ENCODE results near the gene DDX1.
"Not testable (repeated sequence)": the region's sequence is repeated elsewhere in the genome, so short reads cannot be mapped to it uniquely, and the experiment has no call there.

Gene DDX1

DNA sequence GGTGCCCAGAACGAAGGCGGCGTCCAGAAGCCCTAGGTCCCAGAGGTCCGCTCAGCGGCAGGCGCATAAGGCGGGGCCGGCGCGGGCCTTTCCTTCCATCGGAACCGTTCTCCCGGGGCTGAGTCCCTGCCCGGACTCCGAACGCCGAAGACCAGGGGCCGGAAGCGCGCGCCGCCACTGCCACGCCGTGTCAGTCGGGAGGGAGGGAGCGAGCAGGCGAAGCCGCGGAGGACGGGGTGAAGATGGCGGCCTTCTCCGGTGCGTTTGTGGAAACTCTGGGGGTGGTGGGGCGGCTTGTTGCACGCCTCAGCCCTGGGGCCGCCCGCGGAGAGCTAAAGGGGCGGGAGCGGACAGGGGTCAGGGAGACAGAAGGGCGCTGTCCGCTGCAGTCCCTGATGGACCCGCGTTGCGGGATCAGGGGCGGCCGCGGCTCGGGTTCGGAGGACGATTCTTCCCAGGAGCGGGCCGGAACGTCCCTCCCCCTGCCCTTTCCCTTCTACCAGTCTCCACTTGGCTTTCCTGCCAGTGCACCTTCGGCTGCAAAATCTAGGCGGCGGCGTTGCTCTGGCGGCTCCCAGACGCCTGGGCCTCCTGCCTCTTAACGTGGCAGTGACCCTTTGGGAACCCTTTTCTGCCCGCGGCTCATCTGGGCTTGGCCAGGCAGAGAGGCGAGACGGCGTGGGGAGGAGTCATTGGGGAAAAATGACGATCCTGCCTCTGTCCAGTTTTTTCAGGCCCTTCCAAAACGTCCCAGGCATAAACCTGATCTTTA is at the start of gene DDX1:
Gene DDX1 (plus strand): TSS at position 177 of the 772 bp plus-strand sequence. CDS start 66 bp downstream, at position 243.
- H3K36me3 ChIP-seq (ENCODE audit: insufficient read depth, low read depth, low read length), result peaks cover 27% of the 10 kb centered on the region
- peak within 1 kb of the TSS; percentile 99 for H3K4me3 ChIP-seq (ENCODE audit: low read length)
- H3K27me3 ChIP-seq (ENCODE audit: insufficient read depth, low read length), result no peaks in the 10 kb centered on the region
- peak within 1 kb of the TSS; percentile 97 for H3K9ac ChIP-seq (ENCODE audit: low read depth, low read length)
- H3K27ac ChIP-seq (ENCODE audit: low read length), result peak within 1 kb of the TSS; percentile 76
- H3K4me1 ChIP-seq (ENCODE audit: insufficient read depth, low read length), result no peaks in the 10 kb centered on the region; the same call in 1 of the 2 replicates
- H3K9me3 ChIP-seq (ENCODE audit: insufficient read depth, low read depth, low read length), result no peaks in the 10 kb centered on the region

DNA sequence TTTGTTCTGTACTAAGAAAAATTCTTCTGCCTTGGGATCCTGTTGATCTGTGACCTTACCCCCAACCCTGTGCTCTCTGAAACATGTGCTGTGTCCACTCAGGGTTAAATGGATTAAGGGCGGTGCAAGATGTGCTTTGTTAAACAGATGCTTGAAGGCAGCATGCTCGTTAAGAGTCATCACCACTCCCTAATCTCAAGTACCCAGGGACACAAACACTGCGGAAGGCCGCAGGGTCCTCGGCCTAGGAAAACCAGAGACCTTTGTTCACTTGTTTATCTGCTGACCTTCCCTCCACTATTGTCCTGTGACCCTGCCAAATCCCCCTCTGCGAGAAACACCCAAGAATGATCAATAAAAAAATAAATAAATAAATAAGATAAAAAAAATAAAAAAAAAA is 49.4 kb upstream of the DDX1 start:
- H3K4me3 ChIP-seq (ENCODE audit: low read length); H3K27me3 ChIP-seq (ENCODE audit: insufficient read depth, low read length); H3K4me1 ChIP-seq (ENCODE audit: insufficient read depth, low read length); H3K9ac ChIP-seq (ENCODE audit: low read depth, low read length); H3K9me3 ChIP-seq (ENCODE audit: insufficient read depth, low read depth, low read length); H3K36me3 ChIP-seq (ENCODE audit: insufficient read depth, low read depth, low read length); H3K27ac ChIP-seq (ENCODE audit: low read length): not testable (repeated sequence)

DNA sequence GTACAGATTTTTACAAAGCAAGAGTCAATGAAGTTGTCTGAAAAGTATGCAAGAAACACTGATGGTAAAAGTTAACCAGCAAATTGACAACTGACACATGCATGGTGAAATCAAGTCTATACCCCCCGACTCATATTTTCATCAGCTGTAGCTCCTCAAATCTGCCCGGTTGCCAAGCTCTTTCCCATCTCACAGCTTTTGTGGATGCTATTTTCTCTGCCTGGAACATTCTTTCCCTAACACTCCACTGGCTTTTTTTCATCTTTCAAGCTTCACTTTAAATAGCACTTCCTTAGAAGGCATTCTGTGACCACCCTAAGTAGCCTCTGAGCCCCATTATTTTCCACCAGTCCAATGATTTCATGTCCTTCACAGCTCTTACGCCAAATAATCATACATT is 48.6 kb upstream of the DDX1 start:
- Histone ChIP-seq H3K4me3 (ENCODE audit: low read length) (no peak overlapping the region), H3K4me1 (ENCODE audit: insufficient read depth, low read length) (no peaks in the 10 kb centered on the region), H3K36me3 (ENCODE audit: insufficient read depth, low read depth, low read length) (no peaks in the 10 kb centered on the region; the same call in 1 of the 2 replicates), H3K27me3 (ENCODE audit: insufficient read depth, low read length) (no peaks in the 10 kb centered on the region), H3K9ac (ENCODE audit: low read depth, low read length) (no peak overlapping the region), H3K9me3 (ENCODE audit: insufficient read depth, low read depth, low read length) (no peaks in the 10 kb centered on the region), H3K27ac (ENCODE audit: low read length) (no peak overlapping the region)

DNA sequence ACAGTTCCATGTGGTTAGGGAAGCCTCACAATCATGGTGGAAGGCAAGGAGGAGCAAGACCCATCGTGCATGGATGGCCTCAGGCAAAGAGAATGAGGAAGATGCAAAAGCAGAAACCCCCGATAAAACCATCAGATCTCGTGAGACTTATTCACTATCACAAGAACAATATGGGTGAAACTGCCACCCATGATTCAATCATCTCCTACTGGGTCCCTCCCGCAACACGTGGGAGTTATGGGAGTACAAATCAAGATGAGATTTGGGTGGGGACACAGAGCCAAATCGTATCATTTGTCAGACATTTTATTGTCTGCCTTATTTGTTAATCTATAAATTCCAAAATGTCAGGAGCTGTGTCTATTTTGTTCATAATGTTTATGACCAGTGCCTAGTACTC is 48.1 kb upstream of the DDX1 start:
- H3K9me3 ChIP-seq (ENCODE audit: insufficient read depth, low read depth, low read length), result no peaks in the 10 kb centered on the region
- H3K4me3 ChIP-seq (ENCODE audit: low read length), result no peak overlapping the region
- no peak overlapping the region for H3K9ac ChIP-seq (ENCODE audit: low read depth, low read length)
- no peaks in the 10 kb centered on the region for H3K27me3 ChIP-seq (ENCODE audit: insufficient read depth, low read length)
- H3K4me1 ChIP-seq (ENCODE audit: insufficient read depth, low read length), result no peaks in the 10 kb centered on the region
- H3K36me3 ChIP-seq (ENCODE audit: insufficient read depth, low read depth, low read length), result no peaks in the 10 kb centered on the region; the same call in 1 of the 2 replicates
- H3K27ac ChIP-seq (ENCODE audit: low read length), result no peak overlapping the region

DNA sequence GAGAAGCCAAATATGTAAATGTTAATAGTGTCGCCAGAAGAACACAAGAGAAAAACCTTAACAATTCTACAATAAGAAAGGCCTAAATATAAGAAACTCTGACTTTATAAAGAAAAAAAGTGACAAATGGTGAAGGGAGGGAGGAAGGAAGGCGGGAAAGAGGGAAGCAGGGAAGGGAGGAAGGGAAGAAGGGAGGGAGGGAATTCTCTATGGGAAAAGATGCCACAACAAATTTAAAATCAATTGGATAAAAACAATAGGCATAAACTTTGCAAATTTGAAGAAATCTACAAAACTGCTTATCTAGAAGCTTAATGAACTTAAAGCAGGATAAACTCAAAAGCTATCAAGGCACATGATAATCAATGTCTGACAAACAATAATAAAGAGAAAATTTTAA is 47.4 kb upstream of the DDX1 start:
- no peak overlapping the region for H3K9ac ChIP-seq (ENCODE audit: low read depth, low read length)
- H3K27me3 ChIP-seq (ENCODE audit: insufficient read depth, low read length), result no peaks in the 10 kb centered on the region
- H3K4me3 ChIP-seq (ENCODE audit: low read length), result no peak overlapping the region
- H3K36me3 ChIP-seq (ENCODE audit: insufficient read depth, low read depth, low read length), result peaks cover 5% of the 10 kb centered on the region; the same call in 1 of the 2 replicates
- no peaks in the 10 kb centered on the region for H3K4me1 ChIP-seq (ENCODE audit: insufficient read depth, low read length)
- no peak overlapping the region for H3K27ac ChIP-seq (ENCODE audit: low read length)
- H3K9me3 ChIP-seq (ENCODE audit: insufficient read depth, low read depth, low read length), result no peaks in the 10 kb centered on the region

DNA sequence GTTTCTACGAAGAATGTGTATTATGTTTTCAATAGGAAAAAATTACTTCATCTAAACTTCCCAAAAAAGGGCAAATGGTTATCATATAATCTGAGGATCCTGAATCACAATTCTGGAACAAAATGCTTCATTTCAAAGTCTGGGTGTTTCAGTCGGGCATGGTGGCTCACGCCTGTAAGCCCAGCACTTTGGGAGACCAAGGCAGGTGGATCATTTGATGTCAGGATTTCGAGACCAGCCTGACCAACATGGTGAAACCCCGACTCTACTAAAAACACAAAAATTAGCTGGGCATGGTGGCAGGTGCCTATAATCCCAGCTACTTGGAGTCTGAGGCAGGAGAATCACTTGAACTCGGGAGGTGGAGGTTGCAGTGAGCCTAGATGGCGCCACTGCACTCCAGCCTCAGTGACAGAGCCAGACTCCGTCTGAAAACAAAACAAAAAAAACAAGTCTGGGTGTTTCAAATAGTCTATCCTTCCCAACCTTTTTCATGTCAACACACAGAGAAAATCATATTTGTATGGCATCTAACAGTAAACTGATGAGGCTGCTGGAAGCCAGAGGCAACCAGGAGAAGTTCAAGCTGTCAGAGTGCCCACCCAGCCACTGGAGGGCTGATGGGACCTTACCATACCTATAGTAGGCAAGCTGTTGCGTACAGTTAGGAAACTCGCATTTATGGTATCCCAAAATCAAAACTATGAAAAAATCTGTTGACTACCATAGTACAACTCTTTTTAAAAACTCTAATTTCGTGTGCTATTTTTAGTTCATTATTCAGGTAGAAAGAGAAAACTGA is 45.2 kb upstream of the DDX1 start:
- Histone ChIP-seq H3K4me1 (ENCODE audit: insufficient read depth, low read length) (no peaks in the 10 kb centered on the region), H3K27me3 (ENCODE audit: insufficient read depth, low read length) (no peaks in the 10 kb centered on the region), H3K4me3 (ENCODE audit: low read length) (no peak overlapping the region), H3K36me3 (ENCODE audit: insufficient read depth, low read depth, low read length) (peaks cover 7% of the 10 kb centered on the region; the same call in 1 of the 2 replicates), H3K9me3 (ENCODE audit: insufficient read depth, low read depth, low read length) (no peaks in the 10 kb centered on the region), H3K27ac (ENCODE audit: low read length) (no peak overlapping the region), H3K9ac (ENCODE audit: low read depth, low read length) (no peak overlapping the region)

DNA sequence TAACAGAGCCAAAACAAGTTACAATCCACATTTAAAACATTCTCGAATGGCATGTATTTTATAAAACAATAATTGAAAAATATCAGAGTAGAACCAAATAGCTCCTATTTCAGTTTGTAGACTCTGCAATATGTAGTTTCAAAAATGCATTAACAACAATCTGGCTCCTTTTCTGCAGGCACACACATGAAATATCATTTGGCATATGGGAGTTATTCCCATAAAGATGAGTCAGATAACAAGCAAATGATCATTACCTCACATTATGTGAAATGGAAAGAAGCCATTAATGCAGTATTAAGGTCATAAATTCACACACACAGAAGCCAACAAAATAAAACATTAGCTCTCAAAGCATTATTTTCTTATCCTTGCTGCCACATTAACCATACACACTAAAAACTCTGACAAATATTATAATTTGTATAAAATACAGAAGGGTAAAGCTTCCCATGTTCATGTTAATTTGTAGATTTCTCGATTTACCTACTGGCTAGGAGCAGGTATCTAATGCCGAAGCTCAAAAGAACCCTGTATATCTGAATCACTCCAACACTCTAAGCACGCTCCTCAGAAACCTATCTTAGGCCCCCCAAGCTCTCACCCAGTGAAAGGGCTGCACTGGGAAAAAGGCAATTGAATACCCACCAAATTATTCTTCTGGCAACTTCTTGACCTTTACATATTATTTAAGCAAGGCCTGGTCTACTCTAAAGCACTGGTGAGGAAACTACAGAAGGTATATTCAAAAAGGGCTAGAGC is 44.4 kb upstream of the DDX1 start:
- no peaks in the 10 kb centered on the region for H3K9me3 ChIP-seq (ENCODE audit: insufficient read depth, low read depth, low read length)
- H3K4me1 ChIP-seq (ENCODE audit: insufficient read depth, low read length), result no peaks in the 10 kb centered on the region
- no peaks in the 10 kb centered on the region for H3K27me3 ChIP-seq (ENCODE audit: insufficient read depth, low read length)
- H3K4me3 ChIP-seq (ENCODE audit: low read length), result no peak overlapping the region
- H3K36me3 ChIP-seq (ENCODE audit: insufficient read depth, low read depth, low read length), result peaks cover 7% of the 10 kb centered on the region; the same call in 1 of the 2 replicates
- H3K27ac ChIP-seq (ENCODE audit: low read length), result no peak overlapping the region
- no peak overlapping the region for H3K9ac ChIP-seq (ENCODE audit: low read depth, low read length)

DNA sequence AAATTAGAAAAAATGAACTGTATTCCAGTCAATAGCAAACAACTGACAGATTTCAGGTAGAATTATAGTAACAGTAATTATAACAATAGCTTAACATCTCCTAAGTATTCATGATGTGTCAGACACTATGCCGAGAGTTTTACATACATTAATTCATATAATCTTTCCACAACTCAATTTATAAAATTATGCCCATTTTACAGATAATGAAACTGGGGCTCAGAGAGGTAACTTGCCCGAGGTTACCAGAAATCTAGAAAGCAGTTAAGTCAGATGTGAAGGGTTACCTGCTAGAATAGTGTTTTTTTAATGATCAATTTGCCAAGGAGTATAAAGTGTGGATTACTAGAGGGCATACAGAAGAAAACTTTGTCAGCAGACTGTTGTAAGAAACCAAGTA is 42.7 kb upstream of the DDX1 start:
- Histone ChIP-seq H3K27me3 (ENCODE audit: insufficient read depth, low read length) (no peaks in the 10 kb centered on the region), H3K36me3 (ENCODE audit: insufficient read depth, low read depth, low read length) (peaks cover 7% of the 10 kb centered on the region; the same call in 1 of the 2 replicates), H3K9me3 (ENCODE audit: insufficient read depth, low read depth, low read length) (no peaks in the 10 kb centered on the region), H3K27ac (ENCODE audit: low read length) (no peak overlapping the region), H3K4me3 (ENCODE audit: low read length) (no peak overlapping the region), H3K9ac (ENCODE audit: low read depth, low read length) (no peak overlapping the region), H3K4me1 (ENCODE audit: insufficient read depth, low read length) (no peaks in the 10 kb centered on the region)

DNA sequence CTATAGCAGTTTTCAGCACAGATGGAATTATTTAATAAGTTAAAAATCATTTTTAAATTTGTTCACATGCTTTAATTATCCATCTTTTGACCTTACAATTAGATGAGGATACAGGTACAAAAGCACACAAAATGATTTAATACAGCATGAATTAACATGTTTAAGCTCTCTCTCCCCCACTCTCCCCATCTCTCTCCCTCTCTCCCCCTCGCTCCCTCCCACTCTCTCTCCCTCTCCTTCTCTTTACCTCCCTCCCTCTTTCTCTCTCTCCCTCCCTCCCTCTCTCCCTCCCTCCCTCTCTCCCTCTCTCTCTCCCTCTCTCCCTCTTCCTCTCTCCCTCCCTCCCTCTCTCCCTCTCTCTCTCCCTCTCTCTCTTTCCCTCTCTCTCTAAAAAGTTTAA is 38.1 kb upstream of the DDX1 start:
- Histone ChIP-seq H3K36me3 (ENCODE audit: insufficient read depth, low read depth, low read length) (peaks cover 7% of the 10 kb centered on the region; the same call in 1 of the 2 replicates), H3K9ac (ENCODE audit: low read depth, low read length) (no peak overlapping the region)

DNA sequence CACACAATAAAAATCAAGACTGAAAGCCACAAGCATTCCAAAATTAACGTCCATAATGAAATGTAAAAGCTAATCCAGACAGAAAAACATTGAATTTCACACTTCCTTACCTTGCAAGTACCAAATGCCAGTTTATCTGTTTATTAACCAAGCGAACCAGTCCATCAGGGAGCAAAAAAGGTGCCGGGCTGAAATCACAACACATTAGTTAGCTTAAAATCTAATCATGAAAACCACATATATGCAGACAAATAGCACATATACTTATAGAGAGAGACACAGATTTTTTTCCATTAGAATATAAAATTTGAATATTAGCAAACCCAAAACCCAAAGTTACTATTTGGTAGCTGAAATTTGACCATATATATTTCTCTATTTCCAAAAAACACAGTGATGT is 37.7 kb upstream of the DDX1 start:
- H3K36me3 ChIP-seq (ENCODE audit: insufficient read depth, low read depth, low read length), result peaks cover 5% of the 10 kb centered on the region; the same call in 1 of the 2 replicates
- H3K9me3 ChIP-seq (ENCODE audit: insufficient read depth, low read depth, low read length), result no peaks in the 10 kb centered on the region
- H3K4me1 ChIP-seq (ENCODE audit: insufficient read depth, low read length), result no peaks in the 10 kb centered on the region
- no peak overlapping the region for H3K9ac ChIP-seq (ENCODE audit: low read depth, low read length)
- H3K27ac ChIP-seq (ENCODE audit: low read length), result no peak overlapping the region
- H3K4me3 ChIP-seq (ENCODE audit: low read length), result no peak overlapping the region
- no peaks in the 10 kb centered on the region for H3K27me3 ChIP-seq (ENCODE audit: insufficient read depth, low read length)

More for the DNA sequence above, 38.1 kb upstream of the DDX1 start:
- H3K27me3 ChIP-seq (ENCODE audit: insufficient read depth, low read length), result no peaks in the 10 kb centered on the region
- H3K4me1 ChIP-seq (ENCODE audit: insufficient read depth, low read length), result no peaks in the 10 kb centered on the region
- no peak overlapping the region for H3K27ac ChIP-seq (ENCODE audit: low read length)
- no peaks in the 10 kb centered on the region for H3K9me3 ChIP-seq (ENCODE audit: insufficient read depth, low read depth, low read length)
- no peak overlapping the region for H3K4me3 ChIP-seq (ENCODE audit: low read length)

DNA sequence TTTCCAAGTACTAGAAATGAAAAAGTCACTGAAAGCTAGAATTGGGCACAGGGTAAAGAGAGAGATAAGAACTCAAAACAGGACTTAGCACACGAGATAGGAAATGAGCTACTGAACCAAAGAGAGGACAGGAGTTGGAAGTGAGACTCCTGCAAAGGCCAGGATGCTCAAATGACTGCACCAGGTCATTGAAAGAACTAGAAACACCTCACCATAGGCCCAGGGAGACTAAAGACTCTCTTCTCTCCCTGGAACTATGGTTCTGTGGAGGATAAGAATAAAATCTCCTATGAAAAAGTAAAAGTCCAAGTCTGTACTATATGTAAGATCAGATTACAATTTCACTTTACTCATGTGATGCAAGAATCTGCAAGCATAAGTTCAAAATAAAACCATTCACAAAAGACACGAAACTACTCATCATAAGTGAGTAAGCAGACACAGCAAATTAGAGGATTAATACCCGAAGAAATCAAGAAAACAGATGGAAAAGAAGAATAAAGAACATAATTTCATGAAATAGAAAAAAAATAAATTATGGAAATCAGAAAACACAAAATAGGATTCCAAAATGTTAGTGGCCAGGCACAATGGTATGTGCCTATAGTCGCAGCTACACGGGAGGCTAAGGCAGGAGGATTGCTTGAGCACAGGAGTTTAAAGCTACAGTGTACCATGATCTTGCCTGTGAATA is 37.0 kb upstream of the DDX1 start:
- H3K36me3 ChIP-seq (ENCODE audit: insufficient read depth, low read depth, low read length), result no peaks in the 10 kb centered on the region; the same call in 1 of the 2 replicates
- H3K27ac ChIP-seq (ENCODE audit: low read length), result no peak overlapping the region
- H3K9ac ChIP-seq (ENCODE audit: low read depth, low read length), result no peak overlapping the region
- H3K4me1 ChIP-seq (ENCODE audit: insufficient read depth, low read length), result no peaks in the 10 kb centered on the region
- no peaks in the 10 kb centered on the region for H3K9me3 ChIP-seq (ENCODE audit: insufficient read depth, low read depth, low read length)
- no peak overlapping the region for H3K4me3 ChIP-seq (ENCODE audit: low read length)
- no peaks in the 10 kb centered on the region for H3K27me3 ChIP-seq (ENCODE audit: insufficient read depth, low read length)

Data from iPS-20b (cell line).